SU-DHL-6 (cell line): ENCODE data around the gene AKNA.

Experiments
- CTCF ChIP-seq: fragments of 200-600 bp; sonication (generic); IDR thresholded peaks from one replicate; pipeline ENCODE4 v1.5.1; 2017; ENCODE audit warnings: antibody characterized with exemption, mild to moderate bottlenecking, low read length, moderate library complexity; ENCODE audit not compliant: insufficient read depth, poor library complexity, severe bottlenecking
- EZH2phosphoT487 ChIP-seq: fragments of 200-600 bp; sonication (generic), shearing (Covaris generic); conservative IDR thresholded peaks from 2 replicates; pipeline ENCODE4 v1.6.1; 2018; ENCODE audit warnings: mild to moderate bottlenecking, antibody characterized with exemption, low read length, moderate library complexity, mixed read lengths

GRCh38 chr9:114307899-114308267, 79.9 kb downstream of the AKNA start:
- no peak for TF ChIP-seq CTCF
- no peak for TF ChIP-seq EZH2phosphoT487
